ENCODE data around the gene ZFP14.

Gene ZFP14
- total RNA-seq: 17.7 to 69.4 (median 31.0) reads per million in 4 experiments

DNA sequence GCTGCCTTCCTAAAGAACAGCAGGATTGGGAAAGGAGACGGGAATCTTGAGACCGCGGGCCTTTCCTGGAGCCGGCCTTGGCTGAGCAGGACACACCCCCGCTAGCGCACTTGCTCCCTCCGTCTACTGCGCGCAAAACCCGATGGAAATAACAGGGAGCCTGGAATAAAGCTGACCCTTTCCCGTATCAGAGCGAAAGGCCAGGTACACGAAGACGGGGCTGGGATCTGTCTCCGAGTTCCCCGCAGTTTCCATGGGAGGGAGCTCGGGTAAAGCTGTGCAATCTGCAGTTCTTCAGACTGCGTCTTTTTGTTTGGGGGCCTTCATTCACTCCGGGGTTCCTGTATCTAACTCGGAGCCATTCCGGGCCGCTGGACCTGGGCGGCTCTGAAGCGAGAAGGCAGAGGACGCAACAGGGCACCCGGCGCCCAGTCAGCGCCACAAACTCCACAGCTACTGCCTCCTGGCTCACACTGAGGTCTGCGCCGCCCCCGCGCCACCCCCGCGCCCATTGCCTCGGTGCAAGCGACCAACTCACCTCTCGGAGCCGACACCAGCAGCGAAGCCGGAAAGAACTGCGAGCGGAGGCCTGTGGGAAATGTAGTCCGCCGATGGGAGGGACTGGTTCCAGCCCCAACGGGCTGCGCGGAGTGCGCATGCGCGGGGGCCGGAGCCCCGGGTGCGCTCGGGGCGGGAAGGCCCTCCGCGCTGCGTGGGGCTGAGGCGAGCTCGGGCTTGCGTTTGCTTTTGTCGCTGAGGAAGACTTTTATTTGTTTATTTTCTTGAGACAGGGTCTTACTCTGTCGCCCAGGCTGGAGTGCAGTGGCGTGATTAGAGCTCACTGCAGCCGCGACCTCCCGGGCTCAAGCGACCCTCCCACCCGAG lies at the start of gene ZFP14:
ZFP14 (minus strand) TSS at position 577 of the 885 bp plus-strand sequence. CDS start 11,309 bp downstream, outside the sequence.
- DNase-seq: peak; percentile 91

DNA sequence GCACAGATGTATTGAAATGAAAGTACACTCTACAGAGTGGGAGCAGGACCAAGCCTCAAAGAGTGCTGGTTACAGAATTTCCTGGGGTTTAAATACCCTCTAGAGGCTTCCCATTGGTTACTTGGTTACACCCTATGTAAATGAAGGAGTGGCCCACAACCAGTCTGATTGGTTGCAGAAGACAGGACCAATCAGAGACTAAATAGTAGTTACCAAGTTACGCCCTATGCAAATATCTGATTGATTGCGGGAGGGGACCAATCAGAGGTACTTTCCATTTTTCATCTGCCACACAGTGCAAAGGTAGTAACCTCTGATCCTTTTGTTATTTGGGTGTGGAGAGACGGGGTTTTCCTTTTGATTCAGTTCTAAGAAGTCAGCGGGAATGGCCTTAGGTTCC lies 44.9 kb upstream of the ZFP14 start:
- no peak for DNase-seq

DNA sequence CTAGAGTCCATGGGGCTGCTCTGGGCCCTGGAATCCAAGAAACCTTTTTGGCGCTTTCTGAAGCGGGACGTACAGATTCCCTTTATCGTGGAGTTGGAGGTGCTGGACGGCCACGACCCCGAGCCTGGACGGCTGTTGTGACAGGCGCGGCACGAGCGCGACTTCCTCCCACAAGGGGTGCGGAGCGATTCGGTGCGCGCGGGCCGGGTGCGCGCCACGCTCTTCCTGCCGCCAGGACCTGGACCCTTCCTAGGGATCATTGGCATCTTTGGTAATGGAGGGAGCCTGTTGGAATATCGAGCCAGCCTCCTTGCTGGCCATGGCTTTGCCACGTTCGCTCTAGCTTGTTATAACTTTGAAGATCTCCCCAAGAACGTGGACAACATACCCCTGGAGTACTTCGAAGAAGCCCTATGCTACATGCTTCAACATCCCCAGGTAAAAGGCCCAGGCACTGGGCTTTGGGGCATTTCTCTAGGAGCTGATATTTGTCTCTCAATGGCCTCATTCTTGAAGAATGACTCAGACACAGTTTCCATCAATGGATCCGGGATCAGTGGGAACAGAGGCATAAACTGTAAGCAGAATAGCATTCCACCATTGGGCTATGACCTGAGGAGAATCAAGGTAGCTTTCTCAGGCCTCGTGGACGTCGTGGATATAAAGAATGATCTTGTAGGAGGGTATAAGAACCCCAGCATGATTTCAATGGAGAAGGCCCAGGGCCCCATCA lies 42.9 kb upstream of the ZFP14 start:
- no peak for DNase-seq

DNA sequence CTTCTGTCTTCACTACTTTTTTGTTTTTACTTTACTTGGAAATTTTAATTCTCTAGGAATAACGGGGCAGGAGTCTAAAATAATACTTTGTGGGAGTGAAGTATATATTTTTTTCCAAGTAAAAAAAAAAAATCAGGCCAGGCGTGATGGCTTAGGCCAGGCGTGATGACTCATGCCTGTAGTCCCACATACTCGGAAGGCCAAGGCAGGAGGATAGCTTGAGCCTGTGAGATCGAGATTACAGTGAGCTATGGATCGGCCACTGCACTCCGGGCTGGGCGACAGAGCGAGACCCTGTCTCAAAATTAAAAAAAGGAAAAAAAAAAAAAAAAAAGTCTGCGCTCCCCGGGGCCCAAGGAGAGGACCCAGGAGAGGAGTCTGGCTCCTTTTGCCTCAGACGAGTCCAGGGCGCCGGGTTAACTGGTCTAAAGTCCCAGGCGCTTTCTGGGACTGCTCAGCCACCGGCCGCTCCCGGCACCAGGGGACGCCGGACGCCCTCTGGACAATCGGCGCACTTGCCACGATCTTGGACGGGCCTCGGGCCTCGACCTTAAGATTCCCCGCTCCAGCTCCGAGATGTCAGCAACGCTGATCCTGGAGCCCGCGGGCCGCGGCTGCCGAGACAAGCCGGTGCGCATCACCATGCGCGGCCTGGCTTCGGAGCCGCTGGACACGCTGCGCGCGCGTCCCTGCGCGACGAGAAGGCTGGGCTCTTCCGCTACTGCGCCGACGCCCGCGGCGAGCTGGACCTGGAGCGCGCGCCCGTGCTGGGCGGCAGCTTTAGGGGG lies 42.2 kb upstream of the ZFP14 start:
- DNase-seq: no peak

GRCh38 chr19:36418287-36419001 lies 39.4 kb upstream of the ZFP14 start, which contains the start of gene ZFP82:
TSS of gene ZFP82 (minus strand) at chr19:36418644. CDS start at chr19:36409789, 8,855 bp downstream.
- peak; percentile 60 for DNase-seq

- DNase-seq: no peak
These were observed 38.8 kb upstream of the ZFP14 start for GRCh38 chr19:36417752-36418286.

DNA sequence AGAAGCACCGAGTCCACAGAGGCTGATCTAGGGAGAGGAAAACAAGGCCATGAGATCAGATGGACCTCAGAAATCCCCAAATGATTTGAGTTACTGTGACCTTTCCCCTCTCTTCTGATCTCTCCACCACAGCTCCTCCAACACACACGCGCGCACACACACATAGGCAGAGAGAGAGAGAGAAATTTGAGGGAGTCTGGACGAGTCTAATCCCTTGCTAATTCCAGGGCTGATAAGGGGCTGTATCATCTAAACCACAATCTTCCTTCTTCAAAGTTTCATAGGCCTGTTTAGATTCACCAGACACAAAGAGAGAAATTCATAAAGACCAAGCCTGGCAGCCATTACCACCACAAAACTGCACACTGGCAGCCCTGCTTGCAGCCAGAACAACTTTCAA lies 30.8 kb upstream of the ZFP14 start:
- no peak for DNase-seq

- no peak for DNase-seq
These were observed 29.1 kb upstream of the ZFP14 start for GRCh38 chr19:36408101-36408500.

DNA sequence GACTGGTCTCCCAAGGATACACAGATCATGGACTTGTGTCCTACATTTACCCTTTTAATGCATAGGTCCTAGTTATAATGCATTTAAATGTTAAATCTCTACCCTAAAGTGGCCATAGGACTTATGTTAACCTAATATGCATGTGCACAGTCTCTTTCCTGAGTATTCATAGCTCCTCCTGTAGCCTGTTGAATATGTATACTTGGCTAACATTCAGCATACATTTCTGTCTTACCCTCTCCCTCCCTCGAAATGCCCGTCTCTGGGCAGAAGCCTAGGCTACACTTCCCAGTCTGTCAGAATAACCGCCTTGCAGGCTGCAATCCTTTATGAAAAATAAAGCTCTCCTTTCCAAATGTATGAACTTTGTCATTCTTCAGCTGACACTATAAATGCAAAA lies 25.5 kb upstream of the ZFP14 start:
- no peak for DNase-seq

DNA sequence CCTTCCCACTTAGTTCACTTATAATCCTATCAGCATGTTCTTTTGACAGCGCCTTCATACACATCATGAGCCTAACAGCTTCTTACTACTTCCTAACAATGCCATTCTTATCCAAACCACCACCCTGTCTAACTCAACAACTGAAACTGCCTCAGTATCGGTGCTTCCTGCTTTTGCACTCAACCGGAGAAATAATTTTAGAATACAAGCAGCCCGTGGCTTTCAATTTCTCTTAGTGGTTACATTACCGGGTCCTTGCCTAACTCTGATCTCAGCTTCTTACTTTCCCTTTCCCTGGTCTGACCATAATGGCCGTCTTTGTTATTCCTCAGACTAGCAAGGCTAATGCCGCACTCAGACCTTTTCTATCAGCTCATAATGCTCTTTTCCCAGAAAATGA lies 22.5 kb upstream of the ZFP14 start:
- DNase-seq: no peak

GRCh38 chr19:36398571-36398970 lies 19.6 kb upstream of the ZFP14 start:
- DNase-seq: no peak

- DNase-seq: no peak
These were observed 14.1 kb upstream of the ZFP14 start for GRCh38 chr19:36392916-36393673.

DNA sequence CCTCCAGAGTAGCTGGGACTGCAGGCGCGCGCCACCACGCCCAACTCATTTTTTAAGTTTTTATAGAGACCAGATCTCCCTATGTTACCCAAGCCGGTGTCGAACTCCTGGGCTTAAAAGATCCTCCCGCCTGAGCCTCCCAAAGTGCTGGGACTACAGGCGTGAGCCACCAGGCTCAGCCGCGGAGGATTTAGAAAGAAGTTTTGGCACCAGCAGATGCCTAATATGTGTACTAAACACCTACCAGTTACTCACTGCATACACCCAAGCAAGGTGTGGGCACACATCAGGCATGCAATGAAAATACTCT lies 464 bp upstream of the ZFP14 start:
- no peak for DNase-seq

- no peak for DNase-seq
These were observed 1.3 kb downstream of the ZFP14 start for GRCh38 chr19:36377541-36378178.

- DNase-seq: no peak
These were observed 5.3 kb downstream of the ZFP14 start for GRCh38 chr19:36373638-36374156.

GRCh38 chr19:36371886-36372285 lies 7.1 kb downstream of the ZFP14 start:
- DNase-seq: no peak

GRCh38 chr19:36363845-36364244 lies 15.2 kb downstream of the ZFP14 start:
- DNase-seq: no peak

- no peak for DNase-seq
These were observed 38.1 kb downstream of the ZFP14 start for GRCh38 chr19:36340786-36341372.

GRCh38 chr19:36331353-36332228 lies 47.4 kb downstream of the ZFP14 start:
- peak; percentile 63 for DNase-seq
